GM19452 (cell line): Measurements from ENCODE around the gene CSH2.
"Not testable (repeated sequence)": the region's sequence is repeated elsewhere in the genome, so short reads cannot be mapped to it uniquely, and the experiment has no call there.

ENCODE experiments used
- ATAC-seq: cut with Tn5 transposase; IDR thresholded peaks from one replicate; pipeline ENCODE4 v1.9.1; 2021; ENCODE audit not compliant: unreplicated experiment

Gene CSH2

DNA sequence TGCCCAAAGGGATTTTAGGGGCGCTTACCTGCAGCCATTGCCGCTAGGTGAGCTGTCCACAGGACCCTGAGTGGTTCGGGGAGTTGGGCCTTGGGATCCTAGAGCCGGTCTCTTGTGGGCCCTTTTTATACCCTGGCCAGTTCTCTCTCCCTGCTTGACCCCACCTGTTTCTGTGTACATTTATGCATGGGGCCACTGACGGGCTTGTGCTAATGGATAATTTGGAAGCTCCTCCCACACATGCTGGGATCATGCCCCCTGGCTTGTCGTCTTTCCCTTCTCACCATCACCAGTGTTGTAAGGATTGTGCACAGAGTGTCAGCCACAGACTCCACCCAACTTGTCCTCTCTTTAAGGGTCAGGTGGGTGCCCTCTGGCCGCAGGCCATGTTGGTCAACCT, at the start of gene CSH2:
Gene CSH2, minus strand, starts transcription at position 101 of the 400 bp plus-strand sequence. Its CDS starts 63 bp downstream, at position 38.
- not testable (repeated sequence) for ATAC-seq

DNA sequence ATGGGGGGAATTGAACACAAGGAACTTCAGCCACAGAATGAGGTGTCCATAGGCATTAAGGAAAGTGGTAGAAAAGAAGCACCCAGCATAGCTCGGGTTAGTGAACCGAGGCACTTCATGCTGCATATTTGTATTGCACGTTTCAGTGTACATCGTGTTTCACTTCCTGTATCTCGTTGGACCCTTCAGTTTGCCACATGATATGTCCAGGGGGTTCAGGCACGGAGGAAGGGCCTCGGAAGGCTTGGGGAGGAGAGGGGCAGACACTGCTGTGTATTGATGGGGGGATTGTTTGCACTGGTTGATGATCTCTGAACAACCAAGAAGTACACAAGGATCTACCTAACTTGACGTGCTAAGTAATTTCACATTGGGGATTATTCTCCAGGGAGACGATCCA, 48.9 kb upstream of the CSH2 start:
- ATAC-seq: not testable (repeated sequence)

DNA sequence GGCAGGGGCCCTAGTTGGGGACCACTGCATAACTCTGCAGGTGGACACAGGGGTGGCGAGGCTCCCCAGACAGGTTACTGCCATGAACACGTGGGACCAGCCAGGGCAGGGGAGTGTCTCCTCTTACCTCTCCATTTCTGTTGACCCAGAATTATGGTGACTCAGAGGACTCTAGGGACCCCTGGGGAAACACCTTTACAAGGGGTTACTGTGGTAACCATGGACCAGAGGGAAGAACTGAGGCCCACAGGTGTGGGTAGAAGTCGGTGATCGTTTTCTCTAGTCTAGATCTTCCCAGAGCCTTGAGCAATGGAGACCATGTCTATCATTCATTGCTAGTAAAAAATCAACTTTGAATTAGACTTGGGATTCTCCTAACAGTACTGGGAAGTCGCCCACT, 47.3 kb upstream of the CSH2 start:
- ATAC-seq: not testable (repeated sequence)

DNA sequence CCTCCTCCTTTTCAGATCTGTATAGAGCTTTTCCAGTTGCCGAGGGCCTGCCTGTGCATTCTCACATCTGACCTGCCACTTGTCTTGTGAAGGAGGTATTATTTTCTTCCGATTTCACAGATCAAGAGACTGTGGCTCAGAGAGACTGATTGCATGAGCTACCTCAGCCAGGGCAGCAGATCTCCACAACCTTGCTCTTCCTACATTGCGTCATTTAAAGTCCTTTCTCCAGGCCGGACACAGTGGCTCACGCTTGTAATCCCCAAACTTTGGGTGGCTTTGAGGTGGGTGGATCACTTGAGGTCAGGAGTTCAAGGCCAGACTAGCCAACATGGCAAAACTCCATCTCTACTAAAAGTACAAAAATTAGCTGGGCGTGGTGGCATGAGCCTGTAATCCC, 46.6 kb upstream of the CSH2 start:
- ATAC-seq: not testable (repeated sequence)

DNA sequence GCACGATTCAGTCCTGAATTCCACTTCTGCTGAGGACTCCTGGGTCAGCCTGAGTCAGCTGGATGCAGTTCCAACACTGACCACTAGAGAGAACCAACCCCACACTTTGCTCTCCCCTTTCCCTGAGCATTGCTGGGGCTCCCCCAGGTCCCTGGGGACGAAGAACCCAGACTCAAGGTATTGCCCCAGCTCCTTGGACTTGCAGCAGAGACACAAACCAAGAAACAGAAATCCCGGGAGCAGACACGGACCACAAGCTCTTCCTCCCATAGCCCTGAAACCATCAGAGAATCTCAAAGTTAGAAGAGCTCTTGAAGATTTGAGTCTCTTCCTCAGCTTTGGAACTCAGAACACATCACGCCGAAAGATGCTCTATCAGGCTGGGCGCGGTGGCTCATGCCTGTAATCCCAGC, 45.8 kb upstream of the CSH2 start:
- ATAC-seq: peak; percentile 58

DNA sequence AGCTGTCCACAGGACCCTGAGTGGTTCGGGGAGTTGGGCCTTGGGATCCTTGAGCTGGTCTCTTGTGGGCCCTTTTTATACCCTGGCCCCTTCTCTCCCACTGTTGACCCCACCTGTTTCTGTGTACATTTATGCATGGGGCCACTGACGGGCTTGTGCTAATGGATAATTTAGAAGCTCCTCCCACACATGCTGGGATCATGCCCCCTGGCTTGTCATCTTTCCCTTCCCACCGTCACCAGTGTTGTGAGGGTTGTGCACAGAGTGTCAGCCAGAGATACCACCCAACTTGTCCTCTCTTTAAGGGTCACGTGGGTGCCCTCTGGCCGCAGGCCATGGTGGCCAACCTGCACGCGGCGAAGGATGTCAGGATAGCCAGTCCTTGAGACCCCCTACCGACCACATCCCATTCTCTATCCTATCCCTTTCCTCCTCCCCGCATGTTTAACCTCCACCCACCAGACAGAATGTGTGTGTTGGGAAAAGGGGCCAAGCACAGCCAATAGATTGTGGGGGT, 45.4 kb upstream of the CSH2 start, which contains the start of gene GH1:
Gene GH1, minus strand, starts transcription at position 51 of the 517 bp plus-strand sequence. CDS start 63 bp downstream, outside the sequence.
- ATAC-seq: not testable (repeated sequence)

DNA sequence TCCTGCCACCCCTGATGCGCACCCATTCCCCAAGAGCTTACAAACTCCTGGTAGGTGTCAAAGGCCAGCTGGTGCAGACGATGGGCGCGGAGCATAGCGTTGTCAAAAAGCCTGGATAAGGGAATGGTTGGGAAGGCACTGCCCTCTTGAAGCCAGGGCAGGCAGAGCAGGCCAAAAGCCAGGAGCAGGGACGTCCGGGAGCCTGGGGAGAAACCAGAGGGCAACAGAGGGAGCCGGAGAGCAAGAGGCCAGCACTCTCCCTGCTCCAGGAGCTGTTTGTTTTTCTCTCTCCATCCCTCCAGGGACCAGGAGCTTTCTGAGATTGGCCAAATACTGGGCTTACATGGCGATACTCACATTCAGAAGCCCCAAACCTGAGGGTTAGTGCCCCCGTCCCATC, 44.8 kb upstream of the CSH2 start:
- no peak for ATAC-seq

DNA sequence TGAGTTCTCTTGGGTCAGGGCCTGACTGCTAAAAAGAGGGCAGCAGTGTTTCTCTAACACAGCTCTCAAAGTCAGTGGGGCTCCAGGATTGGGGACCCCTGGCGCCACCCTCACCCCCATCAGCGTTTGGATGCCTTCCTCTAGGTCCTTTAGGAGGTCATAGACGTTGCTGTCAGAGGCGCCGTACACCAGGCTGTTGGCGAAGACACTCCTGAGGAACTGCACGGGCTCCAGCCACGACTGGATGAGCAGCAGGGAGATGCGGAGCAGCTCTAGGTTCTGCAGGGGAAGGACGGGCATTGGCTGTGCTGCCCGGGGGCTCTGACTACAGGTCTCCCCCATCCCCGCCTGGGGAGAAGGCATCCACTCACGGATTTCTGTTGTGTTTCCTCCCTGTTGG, 44.2 kb upstream of the CSH2 start:
- ATAC-seq: no peak

DNA sequence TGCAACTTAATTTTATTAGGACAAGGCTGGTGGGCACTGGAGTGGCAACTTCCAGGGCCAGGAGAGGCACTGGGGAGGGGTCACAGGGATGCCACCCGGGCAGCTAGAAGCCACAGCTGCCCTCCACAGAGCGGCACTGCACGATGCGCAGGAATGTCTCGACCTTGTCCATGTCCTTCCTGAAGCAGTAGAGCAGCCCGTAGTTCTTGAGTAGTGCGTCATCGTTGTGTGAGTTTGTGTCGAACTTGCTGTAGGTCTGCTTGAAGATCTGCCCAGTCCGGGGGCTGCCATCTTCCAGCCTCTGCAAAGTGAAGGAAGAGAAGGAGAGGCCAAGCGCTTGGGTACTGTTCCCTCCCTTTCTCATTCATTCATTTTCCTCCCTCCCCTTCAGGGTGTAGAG, 43.7 kb upstream of the CSH2 start:
- ATAC-seq: not testable (repeated sequence)

DNA sequence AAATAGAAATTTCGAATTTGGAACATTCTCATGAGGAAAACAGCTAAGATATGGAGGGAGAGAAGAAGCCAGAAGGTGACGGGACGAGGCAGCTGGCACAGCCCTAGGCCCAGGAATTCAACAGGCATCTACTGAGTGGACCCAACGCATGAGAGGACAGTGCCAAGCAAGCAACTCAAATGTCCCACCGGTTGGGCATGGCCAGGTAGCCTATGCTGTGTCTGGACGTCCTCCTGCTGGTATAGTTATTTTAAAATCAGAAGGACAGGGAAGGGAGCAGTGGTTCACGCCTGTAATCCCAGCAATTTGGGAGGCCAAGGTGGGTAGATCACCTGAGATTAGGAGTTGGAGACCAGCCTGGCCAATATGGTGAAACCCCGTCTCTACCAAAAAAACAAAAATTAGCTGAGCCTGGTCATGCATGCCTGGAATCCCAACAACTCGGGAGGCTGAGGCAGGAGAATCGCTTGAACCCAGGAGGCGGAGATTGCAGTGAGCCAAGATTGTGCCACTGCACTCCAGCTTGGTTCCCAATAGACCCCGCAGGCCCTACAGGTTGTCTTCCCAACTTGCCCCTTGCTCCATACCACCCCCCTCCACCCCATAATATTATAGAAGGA, 43.2 kb upstream of the CSH2 start:
- no peak for ATAC-seq

DNA sequence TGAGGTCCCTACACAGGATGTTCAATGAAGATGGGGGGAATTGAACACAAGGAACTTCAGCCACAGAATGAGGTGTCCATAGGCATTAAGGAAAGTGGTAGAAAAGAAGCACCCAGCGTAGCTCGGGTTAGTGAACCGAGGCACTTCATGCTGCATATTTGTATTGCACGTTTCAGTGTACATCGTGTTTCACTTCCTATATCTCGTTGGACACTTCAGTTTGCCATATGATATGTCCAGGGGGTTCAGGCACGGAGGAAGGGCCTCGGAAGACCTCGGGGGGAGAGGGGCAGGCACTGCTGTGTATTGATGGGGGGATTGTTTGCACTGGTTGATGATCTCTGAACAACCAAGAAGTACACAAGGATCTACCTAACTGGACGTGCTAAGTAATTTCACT, 42.3 kb upstream of the CSH2 start:
- not testable (repeated sequence) for ATAC-seq

DNA sequence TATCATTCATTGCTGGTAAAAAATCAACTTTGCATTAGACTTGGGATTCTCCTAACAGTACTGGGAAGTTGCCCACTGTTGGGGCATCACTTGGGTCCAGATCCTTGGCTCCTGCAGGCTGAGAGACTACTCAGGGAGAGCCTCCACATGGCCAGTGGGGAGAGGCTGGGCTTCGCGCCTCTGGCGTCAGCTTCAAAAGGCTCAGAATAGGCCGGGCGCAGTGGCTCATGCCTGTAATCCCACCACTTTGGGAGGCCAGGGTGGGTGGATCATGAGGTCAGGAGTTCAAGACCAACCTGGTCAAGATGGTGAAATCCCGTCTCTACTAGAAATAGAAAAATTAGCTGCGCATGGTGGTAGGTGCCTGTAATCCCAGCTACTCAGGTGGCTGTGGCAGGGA, 41.0 kb upstream of the CSH2 start:
- ATAC-seq: no peak

DNA sequence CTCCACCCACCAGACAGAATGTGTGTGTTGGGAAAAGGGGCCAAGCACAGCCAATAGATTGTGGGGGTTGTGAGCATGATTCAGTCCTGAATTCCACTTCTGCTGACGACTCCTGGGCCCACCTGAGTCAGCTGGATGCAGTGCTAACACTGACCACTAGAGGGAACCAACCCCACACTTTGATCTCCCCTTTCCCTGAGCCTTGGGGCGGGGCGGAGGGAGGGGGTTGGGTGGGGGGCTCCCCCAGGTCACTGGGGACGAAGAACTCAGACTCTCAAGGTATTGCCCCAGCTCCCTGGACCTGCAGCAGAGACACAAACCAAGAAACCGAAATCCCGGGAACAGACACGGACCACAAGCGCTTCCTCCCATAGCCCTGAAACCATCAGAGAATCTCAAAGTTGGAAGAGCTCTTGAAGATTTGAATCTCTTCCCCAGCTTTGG, 38.2 kb upstream of the CSH2 start:
- no peak for ATAC-seq

DNA sequence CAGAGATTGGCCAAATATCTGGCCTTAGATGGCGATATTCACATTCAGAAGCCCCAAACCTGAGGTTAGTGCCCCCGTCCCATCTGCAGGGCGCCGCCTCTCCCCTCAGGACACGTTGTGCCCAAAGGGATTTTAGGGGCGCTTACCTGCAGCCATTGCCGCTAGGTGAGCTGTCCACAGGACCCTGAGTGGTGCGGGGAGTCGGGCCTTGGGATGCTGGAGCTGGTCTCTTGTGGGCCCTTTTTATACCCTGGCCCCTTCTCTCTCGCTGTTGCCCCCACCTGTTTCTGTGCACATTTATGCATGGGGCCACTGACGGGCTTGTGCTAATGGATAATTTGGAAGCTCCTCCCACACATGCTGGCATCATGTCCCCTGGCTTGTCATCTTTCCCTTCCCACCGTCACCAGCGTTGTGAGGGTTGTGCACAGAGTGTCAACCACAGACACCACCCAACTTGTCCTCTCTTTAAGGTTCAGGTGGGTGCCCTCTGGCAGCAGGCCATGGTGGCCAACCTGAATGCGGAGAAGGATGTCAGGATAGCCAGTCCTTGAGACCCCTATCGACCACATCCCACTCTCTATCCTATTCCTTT, 37.7 kb upstream of the CSH2 start, which contains the start of gene CSHL1:
Gene CSHL1, minus strand, starts transcription at position 218 of the 595 bp plus-strand sequence. Its CDS starts 62 bp downstream, at position 156.
- no peak for ATAC-seq

DNA sequence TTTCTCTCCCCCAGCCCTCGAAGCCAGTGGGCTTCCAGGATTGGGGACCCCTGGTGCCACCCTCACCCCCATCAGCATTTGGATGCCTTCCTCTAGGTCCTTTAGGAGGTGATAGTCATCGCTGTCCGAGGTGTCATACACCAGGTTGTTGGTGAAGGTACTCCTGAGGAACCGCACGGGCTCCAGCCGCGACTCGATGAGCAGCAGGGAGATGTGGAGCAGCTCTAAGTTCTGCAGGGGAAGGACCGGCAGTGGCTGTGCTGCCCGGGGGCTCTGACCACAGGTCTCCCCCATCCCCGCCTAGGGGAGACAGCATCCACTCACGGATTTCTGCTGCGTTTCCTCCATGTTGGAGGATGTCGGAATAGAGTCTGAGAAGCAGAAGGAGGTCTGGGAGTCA, 36.6 kb upstream of the CSH2 start:
- ATAC-seq: no peak

DNA sequence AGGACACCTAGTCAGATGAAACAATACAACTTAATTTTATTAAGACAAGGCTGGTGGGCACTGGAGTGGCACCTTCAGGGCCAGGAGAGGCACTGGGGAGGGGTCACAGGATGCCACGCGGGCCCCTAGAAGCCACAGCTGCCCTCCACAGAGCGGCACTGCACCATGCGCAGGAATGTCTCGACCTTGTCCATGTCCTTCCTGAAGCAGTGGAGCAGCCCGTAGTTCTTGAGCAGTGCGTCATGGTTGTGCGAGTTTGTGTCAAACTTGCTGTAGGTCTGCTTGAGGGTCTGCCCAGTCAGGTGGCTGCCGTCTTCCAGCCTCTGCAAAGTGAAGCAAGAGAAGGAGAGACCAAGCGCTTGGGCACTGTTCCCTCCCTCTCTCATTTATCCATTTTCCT, 36.1 kb upstream of the CSH2 start:
- ATAC-seq: not testable (repeated sequence)

DNA sequence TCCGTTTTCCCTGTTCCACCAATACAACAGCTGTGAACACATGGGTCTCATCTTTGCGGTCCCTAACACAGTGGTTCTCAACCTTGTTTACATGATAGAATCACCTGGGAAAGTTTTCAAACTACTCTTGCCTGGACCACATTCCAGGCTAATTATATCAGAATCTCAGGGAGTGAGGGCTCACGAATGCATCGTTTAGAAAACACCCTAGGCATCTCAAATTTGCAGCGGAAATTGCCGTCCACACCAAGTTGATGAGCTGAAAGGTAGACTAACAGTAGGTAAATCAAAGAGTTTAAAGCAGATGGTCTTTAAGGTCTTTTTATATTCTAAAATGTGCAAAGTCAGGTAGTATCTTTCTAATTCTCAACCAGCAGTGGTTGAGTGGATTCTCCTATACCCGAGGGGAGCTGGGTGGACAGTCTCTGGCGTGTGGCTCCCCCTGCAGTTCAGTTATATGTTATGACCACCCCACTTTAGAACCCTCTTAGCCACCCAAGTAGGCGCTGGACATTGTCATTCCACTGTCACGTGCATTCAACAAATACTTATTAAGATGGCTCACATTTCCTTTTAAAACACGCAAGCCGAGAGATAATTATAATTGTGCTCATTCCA, 33.8 kb upstream of the CSH2 start:
- not testable (repeated sequence) for ATAC-seq

DNA sequence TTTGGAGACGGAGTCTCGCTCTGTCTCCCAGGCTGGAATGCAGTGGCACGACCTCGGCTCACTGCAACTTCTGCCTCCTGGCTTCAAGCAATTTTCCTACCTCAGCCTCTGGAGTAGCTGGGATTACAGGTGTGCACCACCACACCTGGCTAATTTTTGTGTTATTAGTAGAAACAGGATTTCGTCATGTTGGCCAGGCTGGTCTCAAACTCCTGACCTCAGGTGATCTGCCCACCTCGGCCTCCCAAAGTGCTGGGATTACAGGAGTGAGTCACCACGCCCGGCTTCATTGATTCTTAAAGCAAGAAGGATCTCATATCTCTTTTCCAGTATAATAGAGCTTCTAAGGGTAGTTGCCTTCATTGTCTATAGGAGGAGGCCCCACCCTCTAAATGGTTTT, 31.3 kb upstream of the CSH2 start:
- not testable (repeated sequence) for ATAC-seq

DNA sequence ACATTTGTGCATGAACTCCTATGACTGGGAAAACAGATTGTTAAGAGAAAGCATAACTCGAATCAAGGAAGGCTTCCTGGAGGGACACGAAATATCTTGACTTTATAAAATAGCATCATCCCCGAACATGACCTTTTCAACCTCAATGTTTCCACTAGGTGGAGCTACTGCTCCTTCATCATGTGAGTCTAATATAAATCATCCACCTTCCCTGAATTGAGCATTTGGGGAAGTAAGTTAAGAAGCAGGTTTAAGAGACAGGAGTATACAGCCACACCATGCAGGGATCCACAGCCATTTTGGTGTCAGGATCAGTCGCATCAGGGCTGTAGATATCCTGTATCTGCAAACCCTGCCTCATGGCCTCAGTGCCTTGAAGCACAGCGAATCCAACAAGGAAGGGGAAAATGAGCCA, 30.3 kb upstream of the CSH2 start:
- ATAC-seq: not testable (repeated sequence)

DNA sequence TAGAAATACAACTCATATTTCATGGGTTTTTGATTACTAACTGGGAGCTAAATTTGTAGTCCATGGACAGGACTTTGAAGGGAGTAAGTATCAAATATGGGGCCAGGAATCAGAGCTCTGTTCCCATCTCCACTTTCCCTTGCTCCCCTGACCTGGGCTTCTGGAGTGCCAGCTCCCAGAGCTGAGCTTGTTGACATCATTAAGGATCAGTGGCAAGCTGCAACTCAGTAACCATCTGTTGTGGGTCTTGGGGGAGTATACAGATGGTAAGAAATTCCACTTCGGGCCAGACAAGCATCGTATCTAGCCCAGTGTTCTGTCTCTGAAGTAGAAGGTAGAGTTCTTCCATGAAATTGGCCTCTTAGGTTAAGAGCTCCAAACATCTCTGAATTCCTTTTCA, 28.5 kb upstream of the CSH2 start:
- not testable (repeated sequence) for ATAC-seq

DNA sequence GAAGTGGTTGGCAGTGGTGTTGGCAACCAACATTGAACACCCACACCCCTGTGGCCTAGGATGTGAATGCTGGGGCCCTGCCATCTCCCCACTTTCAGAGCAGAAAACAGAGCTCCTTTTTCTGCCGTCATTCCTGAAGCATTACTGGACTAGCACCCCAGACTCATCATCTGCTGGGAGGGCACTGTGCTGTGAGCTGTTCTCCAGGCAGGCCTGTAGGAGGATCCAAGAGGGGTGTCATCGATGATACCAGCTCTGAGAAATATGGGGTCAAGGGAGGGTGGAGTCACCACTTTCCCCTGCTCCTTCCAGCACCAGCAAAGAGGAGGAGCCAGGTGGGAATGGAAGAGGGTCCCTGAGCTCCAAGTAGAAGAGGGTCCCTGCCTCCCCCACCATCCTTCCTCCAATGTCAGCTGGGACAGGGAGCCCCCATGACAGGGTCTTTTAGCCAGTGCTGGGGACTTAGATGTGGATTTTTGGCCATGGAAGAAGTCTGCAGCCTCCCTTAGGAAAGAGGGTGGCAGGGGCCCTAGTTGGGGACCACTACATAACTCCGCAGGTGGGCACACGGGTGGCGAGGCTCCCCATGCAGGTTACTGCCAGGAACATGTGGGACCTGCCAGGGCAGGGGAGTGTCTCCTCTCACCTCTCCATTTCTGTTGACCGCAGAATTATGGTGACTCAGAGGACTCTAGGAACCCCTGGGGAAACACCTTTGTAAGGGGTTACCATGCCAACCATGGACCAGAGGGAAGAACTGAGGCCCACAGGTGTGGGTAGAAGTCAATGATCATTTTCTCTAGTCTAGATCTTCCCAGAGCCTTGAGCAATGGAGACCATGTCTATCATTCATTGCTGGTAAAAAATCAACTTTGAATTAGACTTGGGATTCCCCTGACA, 25.7 kb upstream of the CSH2 start:
- ATAC-seq: not testable (repeated sequence)
